Mammary epithelial cell (primary cell): ENCODE data around the gene DOK6.

ENCODE experiments used
- CTCF ChIP-seq, 2 donors: IDR thresholded peaks in 1 of 2; conservative IDR thresholded peaks in 1 of 2; 2 replicates each; pipeline ENCODE4 v1.5.1; 2011 to 2012; ENCODE audit warnings: inconsistent platforms in 2 of 2, low read length in 2 of 2, mild to moderate bottlenecking in 2 of 2, control low read depth in 1 of 2, low read depth in 1 of 2; ENCODE audit not compliant: insufficient read depth in 1 of 2; ENCODE audit errors: extremely low read depth in 1 of 2
- EZH2 ChIP-seq: IDR thresholded peaks from 2 replicates; pipeline ENCODE4 v1.6.1; 2012; ENCODE audit warnings: low read length, inconsistent platforms, borderline replicate concordance

GRCh38 chr18:69763821-69764220 is 363.1 kb downstream of the DOK6 start:
- TF ChIP-seq CTCF (conservative IDR thresholded peaks at IDR 0.05 in 1 of 2, IDR thresholded peaks at IDR 0.05 in 1 of 2; ENCODE audit: extremely low read depth in 1 of 2, insufficient read depth in 1 of 2, low read depth in 1 of 2, low read length in 2 of 2) (no peak), EZH2 (no peak)
